ENCODE data around the gene EML5.

Gene EML5

GRCh38 chr14:88632512-88632911 lies 160.2 kb downstream of the EML5 start:
- Mint-ChIP-seq H3K9me3 (no peaks in the 10 kb centered on the region), H3K36me3 (ENCODE audit: low read depth) (no peaks in the 10 kb centered on the region), H3K27ac (no peak overlapping the region), H3K4me3 (no peak overlapping the region), H3K4me1 (ENCODE audit: low read depth) (peaks cover 1% of the 10 kb centered on the region), H3K27me3 (ENCODE audit: low read depth) (no peaks in the 10 kb centered on the region)

- H3K4me3 Mint-ChIP-seq: no peak overlapping the region
- no peaks in the 10 kb centered on the region for H3K36me3 Mint-ChIP-seq (ENCODE audit: low read depth)
- no peaks in the 10 kb centered on the region for H3K27me3 Mint-ChIP-seq (ENCODE audit: low read depth)
- no peaks in the 10 kb centered on the region for H3K9me3 Mint-ChIP-seq
- H3K4me1 Mint-ChIP-seq (ENCODE audit: low read depth): peaks cover 1% of the 10 kb centered on the region
- no peak overlapping the region for H3K27ac Mint-ChIP-seq
Measured at GRCh38 chr14:88631091-88631490, 161.7 kb downstream of the EML5 start.

- Mint-ChIP-seq H3K27me3 (ENCODE audit: low read depth) (no peaks in the 10 kb centered on the region), H3K9me3 (no peaks in the 10 kb centered on the region), H3K4me3 (no peak overlapping the region), H3K27ac (no peak overlapping the region), H3K4me1 (ENCODE audit: low read depth) (peaks cover 1% of the 10 kb centered on the region), H3K36me3 (ENCODE audit: low read depth) (no peaks in the 10 kb centered on the region)
Measured at GRCh38 chr14:88630565-88630964, 162.2 kb downstream of the EML5 start.

- Mint-ChIP-seq H3K27ac (no peak overlapping the region), H3K36me3 (ENCODE audit: low read depth) (no peaks in the 10 kb centered on the region), H3K9me3 (no peaks in the 10 kb centered on the region), H3K27me3 (ENCODE audit: low read depth) (no peaks in the 10 kb centered on the region), H3K4me1 (ENCODE audit: low read depth) (no peaks in the 10 kb centered on the region), H3K4me3 (no peak overlapping the region)
Measured at GRCh38 chr14:88628462-88628861, 164.3 kb downstream of the EML5 start.

- no peaks in the 10 kb centered on the region for H3K4me1 Mint-ChIP-seq (ENCODE audit: low read depth)
- H3K36me3 Mint-ChIP-seq (ENCODE audit: low read depth): no peaks in the 10 kb centered on the region
- no peaks in the 10 kb centered on the region for H3K9me3 Mint-ChIP-seq
- H3K27ac Mint-ChIP-seq: no peak overlapping the region
- no peak overlapping the region for H3K4me3 Mint-ChIP-seq
- no peaks in the 10 kb centered on the region for H3K27me3 Mint-ChIP-seq (ENCODE audit: low read depth)
Measured at GRCh38 chr14:88628033-88628432, 164.7 kb downstream of the EML5 start.

- no peak overlapping the region for H3K4me3 Mint-ChIP-seq
- H3K9me3 Mint-ChIP-seq: no peaks in the 10 kb centered on the region
- H3K36me3 Mint-ChIP-seq (ENCODE audit: low read depth): no peaks in the 10 kb centered on the region
- H3K4me1 Mint-ChIP-seq (ENCODE audit: low read depth): no peaks in the 10 kb centered on the region
- no peaks in the 10 kb centered on the region for H3K27me3 Mint-ChIP-seq (ENCODE audit: low read depth)
- H3K27ac Mint-ChIP-seq: no peak overlapping the region
Measured at GRCh38 chr14:88625671-88626070, 167.1 kb downstream of the EML5 start.

- H3K4me3 Mint-ChIP-seq: no peak overlapping the region
- H3K27me3 Mint-ChIP-seq (ENCODE audit: low read depth): no peaks in the 10 kb centered on the region
- H3K27ac Mint-ChIP-seq: no peak overlapping the region
Measured at GRCh38 chr14:88621100-88621499, 171.7 kb downstream of the EML5 start.

GRCh38 chr14:88618476-88618875 lies 174.3 kb downstream of the EML5 start:
- Mint-ChIP-seq H3K36me3 (ENCODE audit: low read depth) (peaks cover 3% of the 10 kb centered on the region), H3K4me1 (ENCODE audit: low read depth) (peaks cover 1% of the 10 kb centered on the region), H3K9me3 (no peaks in the 10 kb centered on the region), H3K27me3 (ENCODE audit: low read depth) (no peaks in the 10 kb centered on the region), H3K4me3 (no peak overlapping the region), H3K27ac (no peak overlapping the region)

More at GRCh38 chr14:88621100-88621499, 171.7 kb downstream of the EML5 start:
- peaks cover 1% of the 10 kb centered on the region for H3K36me3 Mint-ChIP-seq (ENCODE audit: low read depth)
- no peaks in the 10 kb centered on the region for H3K4me1 Mint-ChIP-seq (ENCODE audit: low read depth)
- H3K9me3 Mint-ChIP-seq: no peaks in the 10 kb centered on the region

GRCh38 chr14:88617479-88617878 lies 175.3 kb downstream of the EML5 start:
- Mint-ChIP-seq H3K36me3 (ENCODE audit: low read depth) (peaks cover 3% of the 10 kb centered on the region), H3K9me3 (no peaks in the 10 kb centered on the region), H3K4me1 (ENCODE audit: low read depth) (peaks cover 3% of the 10 kb centered on the region), H3K27me3 (ENCODE audit: low read depth) (no peaks in the 10 kb centered on the region), H3K4me3 (no peak overlapping the region), H3K27ac (no peak overlapping the region)

GRCh38 chr14:88616697-88617096 lies 176.1 kb downstream of the EML5 start:
- H3K27me3 Mint-ChIP-seq (ENCODE audit: low read depth): no peaks in the 10 kb centered on the region
- H3K9me3 Mint-ChIP-seq: no peaks in the 10 kb centered on the region
- H3K36me3 Mint-ChIP-seq (ENCODE audit: low read depth): peaks cover 5% of the 10 kb centered on the region
- H3K4me1 Mint-ChIP-seq (ENCODE audit: low read depth): peaks cover 5% of the 10 kb centered on the region
- no peak overlapping the region for H3K27ac Mint-ChIP-seq
- H3K4me3 Mint-ChIP-seq: no peak overlapping the region

- Mint-ChIP-seq H3K4me3 (no peak overlapping the region), H3K4me1 (ENCODE audit: low read depth) (peaks cover 7% of the 10 kb centered on the region), H3K36me3 (ENCODE audit: low read depth) (peaks cover 22% of the 10 kb centered on the region)
Measured at GRCh38 chr14:88614218-88614907, 178.4 kb downstream of the EML5 start.

GRCh38 chr14:88613552-88614010 lies 179.2 kb downstream of the EML5 start:
- Mint-ChIP-seq H3K27ac (no peak overlapping the region), H3K4me1 (ENCODE audit: low read depth) (peaks cover 7% of the 10 kb centered on the region), H3K9me3 (no peaks in the 10 kb centered on the region), H3K36me3 (ENCODE audit: low read depth) (peaks cover 28% of the 10 kb centered on the region), H3K4me3 (no peak overlapping the region), H3K27me3 (ENCODE audit: low read depth) (no peaks in the 10 kb centered on the region)

More at GRCh38 chr14:88614218-88614907, 178.4 kb downstream of the EML5 start:
- no peaks in the 10 kb centered on the region for H3K27me3 Mint-ChIP-seq (ENCODE audit: low read depth)
- no peaks in the 10 kb centered on the region for H3K9me3 Mint-ChIP-seq
- no peak overlapping the region for H3K27ac Mint-ChIP-seq

- Mint-ChIP-seq H3K4me3 (no peak overlapping the region), H3K4me1 (ENCODE audit: low read depth) (peaks cover 9% of the 10 kb centered on the region), H3K9me3 (no peaks in the 10 kb centered on the region), H3K27me3 (ENCODE audit: low read depth) (no peaks in the 10 kb centered on the region), H3K36me3 (ENCODE audit: low read depth) (peaks cover 34% of the 10 kb centered on the region), H3K27ac (no peak overlapping the region)
Measured at GRCh38 chr14:88612981-88613380, 179.8 kb downstream of the EML5 start.

- H3K36me3 Mint-ChIP-seq (ENCODE audit: low read depth): peaks cover 43% of the 10 kb centered on the region
- H3K27ac Mint-ChIP-seq: no peak overlapping the region
- H3K27me3 Mint-ChIP-seq (ENCODE audit: low read depth): no peaks in the 10 kb centered on the region
- H3K4me1 Mint-ChIP-seq (ENCODE audit: low read depth): peaks cover 9% of the 10 kb centered on the region
- no peaks in the 10 kb centered on the region for H3K9me3 Mint-ChIP-seq
- H3K4me3 Mint-ChIP-seq: no peak overlapping the region
Measured at GRCh38 chr14:88611878-88612277, 180.9 kb downstream of the EML5 start.

- H3K27ac Mint-ChIP-seq: no peak overlapping the region
- H3K4me3 Mint-ChIP-seq: no peak overlapping the region
- H3K9me3 Mint-ChIP-seq: no peaks in the 10 kb centered on the region
- H3K27me3 Mint-ChIP-seq (ENCODE audit: low read depth): no peaks in the 10 kb centered on the region
- peaks cover 13% of the 10 kb centered on the region for H3K4me1 Mint-ChIP-seq (ENCODE audit: low read depth)
- peaks cover 50% of the 10 kb centered on the region for H3K36me3 Mint-ChIP-seq (ENCODE audit: low read depth)
Measured at GRCh38 chr14:88607829-88608228, 184.9 kb downstream of the EML5 start.
